GM18505 (cell line): ENCODE data around the gene SCARB1.
"Not testable (repeated sequence)": the region's sequence is repeated elsewhere in the genome, so short reads cannot be mapped to it uniquely, and the experiment has no call there.

Experiments
- ATAC-seq: cut with Tn5 transposase; IDR thresholded peaks from one replicate; pipeline ENCODE4 v1.9.1; 2021; ENCODE audit not compliant: unreplicated experiment
- POLR2A ChIP-seq: IDR thresholded peaks from 4 replicates; pipeline ENCODE4 v1.6.1; 2011; ENCODE audit warnings: borderline replicate concordance; ENCODE audit not compliant: insufficient read depth, insufficient read length; ENCODE audit errors: extremely low read depth

Gene SCARB1

GRCh38 chr12:124863416-124864325 is at the start of gene SCARB1:
Gene SCARB1, minus strand, starts transcription at chr12:124863864. Its CDS starts 144 bp downstream, at chr12:124863720.
- peak; percentile 71 for ATAC-seq

GRCh38 chr12:124912529-124913287 is 49.0 kb upstream of the SCARB1 start:
- not testable (repeated sequence) for ATAC-seq

More at GRCh38 chr12:124863416-124864325, at the start of gene SCARB1:
- peak; percentile 83 for TF ChIP-seq POLR2A

- ATAC-seq, result not testable (repeated sequence)
Measured at GRCh38 chr12:124911521-124911920, 47.9 kb upstream of the SCARB1 start.

GRCh38 chr12:124910561-124911478 is 47.2 kb upstream of the SCARB1 start:
- ATAC-seq, result no peak
- TF ChIP-seq POLR2A, result peak; percentile 68

GRCh38 chr12:124909831-124910560 is 46.3 kb upstream of the SCARB1 start:
- no peak for ATAC-seq
- peak; percentile 36 for TF ChIP-seq POLR2A

- TF ChIP-seq POLR2A, result no peak
- ATAC-seq, result peak; percentile 47
Measured at GRCh38 chr12:124906606-124907261, 43.1 kb upstream of the SCARB1 start.

- no peak for TF ChIP-seq POLR2A
- ATAC-seq, result no peak
Measured at GRCh38 chr12:124904306-124905098, 40.8 kb upstream of the SCARB1 start.

- no peak for TF ChIP-seq POLR2A
- ATAC-seq, result no peak
Measured at GRCh38 chr12:124902916-124903315, 39.3 kb upstream of the SCARB1 start.

GRCh38 chr12:124901003-124901402 is 37.3 kb upstream of the SCARB1 start:
- no peak for TF ChIP-seq POLR2A
- ATAC-seq, result no peak

GRCh38 chr12:124900345-124900795 is 36.7 kb upstream of the SCARB1 start:
- ATAC-seq, result not testable (repeated sequence)

- peak; percentile 5 for ATAC-seq
- TF ChIP-seq POLR2A, result no peak
Measured at GRCh38 chr12:124898923-124899294, 35.2 kb upstream of the SCARB1 start.
